Activated naive CD4-positive, alpha-beta T cell treated with anti-CD3 and anti-CD28 coated beads, Interleukin-2, amount 10 ng/mL, durations not matched to agents 7 days and 5 days (primary cell): ENCODE data around the gene ZNF443.

Source experiments
- CTCF ChIA-PET: fragments of 350-600 bp; sonication (Branson Sonifier 250); formaldehyde crosslinking; loops from one replicate; lab custom pipeline; 2021; ENCODE audit warnings: antibody characterized with exemption; lab: Charles Lee
- DNase-seq: peaks from one replicate; pipeline ENCODE4 v3.0.0-alpha.2; 2020
- H3K27ac Mint-ChIP-seq: one replicate; pipeline ENCODE4 v1.8.0; 2021; ENCODE audit warnings: mild to moderate bottlenecking, moderate library complexity, mixed read lengths
- H3K27me3 Mint-ChIP-seq: one replicate; pipeline ENCODE4 v1.8.0; 2021; ENCODE audit warnings: mild to moderate bottlenecking, mixed read lengths
- H3K36me3 Mint-ChIP-seq: one replicate; pipeline ENCODE4 v1.8.0; 2021; ENCODE audit warnings: mixed read lengths
- H3K4me1 Mint-ChIP-seq: one replicate; pipeline ENCODE4 v1.8.0; 2021; ENCODE audit warnings: mixed read lengths
- H3K4me3 Mint-ChIP-seq: one replicate; pipeline ENCODE4 v1.8.0; 2021; ENCODE audit warnings: mild to moderate bottlenecking, moderate library complexity, mixed read lengths
- H3K9me3 Mint-ChIP-seq: one replicate; pipeline ENCODE4 v1.8.0; 2021; ENCODE audit warnings: mixed read lengths

Gene ZNF443

DNA sequence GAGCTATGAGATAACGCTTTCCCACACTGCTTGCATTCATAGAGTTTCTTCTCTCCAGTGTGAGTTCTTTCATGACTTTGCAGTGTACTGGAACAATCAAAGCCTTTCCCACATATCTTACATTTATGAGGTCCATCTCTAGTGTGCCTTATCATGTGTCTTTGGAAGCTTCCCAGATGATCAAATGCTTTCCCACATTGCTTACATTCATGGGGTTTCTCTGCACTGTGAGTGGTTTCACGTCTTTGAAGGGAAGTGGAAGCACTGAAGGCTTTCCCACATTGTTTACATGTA lies 60.4 kb downstream of the ZNF443 start:
- CTCF ChIA-PET: no interaction called here
- Mint-ChIP-seq H3K27ac (no peak overlapping the region), H3K4me1 (no peaks in the 10 kb centered on the region), H3K36me3 (peaks cover 14% of the 10 kb centered on the region), H3K9me3 (peaks cover 59% of the 10 kb centered on the region), H3K4me3 (no peak overlapping the region), H3K27me3 (no peaks in the 10 kb centered on the region)
- DNase-seq: no peak

DNA sequence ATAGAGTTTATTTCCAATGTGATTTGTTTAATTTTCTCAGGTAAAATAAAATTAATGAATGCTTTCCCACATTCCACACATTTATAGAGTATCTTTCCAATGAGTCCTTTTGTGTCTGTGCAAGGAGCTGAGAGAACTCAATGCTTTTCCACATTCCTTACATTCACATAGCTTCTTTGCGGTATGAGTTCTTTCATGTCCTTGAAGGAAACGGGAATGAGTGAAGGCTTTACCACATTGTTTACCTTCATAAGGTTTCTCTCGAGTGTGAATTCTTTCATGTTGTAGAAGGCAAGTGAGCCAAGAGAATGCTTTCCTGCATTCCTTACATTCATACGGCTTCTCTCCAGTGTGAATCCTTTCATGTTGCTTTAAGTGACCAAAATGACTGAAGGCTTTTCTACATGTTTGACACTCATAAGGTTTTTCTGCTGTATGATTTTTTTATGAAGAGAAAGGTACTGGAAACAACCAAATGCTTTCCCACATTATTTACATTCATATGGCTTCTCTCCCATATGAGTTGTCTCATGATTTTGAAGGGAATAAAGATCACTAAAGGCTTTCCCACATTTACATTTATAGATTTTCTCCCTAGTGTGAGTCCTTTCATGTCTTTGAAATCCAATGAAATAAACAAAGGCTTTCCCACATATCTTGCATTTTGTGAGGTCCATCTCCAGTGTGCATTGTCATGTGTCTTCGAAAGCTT lies 60.9 kb downstream of the ZNF443 start:
- Mint-ChIP-seq H3K27ac (no peak overlapping the region), H3K36me3 (peaks cover 14% of the 10 kb centered on the region), H3K4me1 (no peaks in the 10 kb centered on the region), H3K4me3 (no peak overlapping the region), H3K27me3 (no peaks in the 10 kb centered on the region), H3K9me3 (peaks cover 61% of the 10 kb centered on the region)
- CTCF ChIA-PET: no interaction called here
- no peak for DNase-seq
